Endothelial cell (in vitro differentiated cells): ENCODE measurements around the gene TLCD3B. TPM values are rescaled to one million over a fixed set of nuclear protein-coding genes. Genes with fewer than 3 reads are reported as not detected.

Experiments
- DNase-seq: peaks from one replicate; pipeline ENCODE4 v3.0.0; 2021; ENCODE audit warnings: low spot score
- H3K27ac Mint-ChIP-seq: one replicate; pipeline ENCODE4 v1.8.0; 2021; ENCODE audit warnings: mixed read lengths, inconsistent platforms; ENCODE audit not compliant: unreplicated experiment
- H3K27me3 Mint-ChIP-seq: one replicate; pipeline ENCODE4 v1.8.0; 2021; ENCODE audit warnings: mild to moderate bottlenecking, moderate library complexity, mixed read lengths, inconsistent platforms; ENCODE audit not compliant: unreplicated experiment
- H3K36me3 Mint-ChIP-seq: one replicate; pipeline ENCODE4 v1.8.0; 2021; ENCODE audit warnings: mild to moderate bottlenecking, low read depth, mixed read lengths, inconsistent platforms; ENCODE audit not compliant: unreplicated experiment
- H3K4me1 Mint-ChIP-seq: one replicate; pipeline ENCODE4 v1.8.0; 2021; ENCODE audit warnings: mild to moderate bottlenecking, mixed read lengths, inconsistent platforms; ENCODE audit not compliant: unreplicated experiment
- H3K4me3 Mint-ChIP-seq: one replicate; pipeline ENCODE4 v1.8.0; 2021; ENCODE audit warnings: mild to moderate bottlenecking, mixed read lengths, inconsistent platforms; ENCODE audit not compliant: unreplicated experiment
- H3K9me3 Mint-ChIP-seq: one replicate; pipeline ENCODE4 v1.8.0; 2021; ENCODE audit warnings: mixed read lengths, inconsistent platforms; ENCODE audit not compliant: unreplicated experiment
- total RNA-seq: library from RNA; stranded (reverse); fragmentation: NEBNext Ultra II Directional; extraction: Animal tissue kit (Norgen Biotek cat#: 25700); gene quantifications from one replicate; pipeline ENCODE4 v1.2.1, GENCODE V29; 2021; ENCODE audit not compliant: unreplicated experiment
- TF ChIP-seq, protein P1 (sequence below): fragments of 200-600 bp; sonication (generic); IDR thresholded peaks from one replicate; pipeline ENCODE4 v1.5.0; 2021; ENCODE audit warnings: antibody characterized with exemption; ENCODE audit not compliant: unreplicated experiment

Gene TLCD3B
- total RNA-seq, 1 donor from 2014 or later: 1.4 TPM

DNA sequence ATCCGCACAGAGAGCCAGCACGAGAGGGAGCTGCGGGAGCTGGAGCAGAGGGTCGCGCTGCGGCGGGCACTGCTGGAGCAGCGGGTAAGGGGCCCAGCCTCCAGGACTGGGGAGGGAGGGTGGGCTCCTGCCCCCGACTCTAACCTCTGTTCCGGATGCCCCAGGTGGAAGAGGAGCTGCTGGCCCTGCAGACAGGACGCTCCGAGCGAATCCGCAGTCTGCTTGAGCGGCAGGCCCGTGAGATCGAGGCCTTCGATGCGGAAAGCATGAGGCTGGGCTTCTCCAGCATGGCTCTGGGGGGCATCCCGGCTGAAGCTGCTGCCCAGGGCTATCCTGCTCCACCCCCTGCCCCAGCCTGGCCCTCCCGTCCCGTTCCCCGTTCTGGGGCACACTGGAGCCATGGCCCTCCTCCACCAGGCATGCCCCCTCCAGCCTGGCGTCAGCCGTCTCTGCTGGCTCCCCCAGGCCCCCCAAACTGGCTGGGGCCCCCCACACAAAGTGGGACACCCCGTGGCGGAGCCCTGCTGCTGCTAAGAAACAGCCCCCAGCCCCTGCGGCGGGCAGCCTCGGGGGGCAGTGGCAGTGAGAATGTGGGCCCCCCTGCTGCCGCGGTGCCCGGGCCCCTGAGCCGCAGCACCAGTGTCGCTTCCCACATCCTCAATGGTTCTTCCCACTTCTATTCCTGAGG lies 40.0 kb downstream of the TLCD3B start:
- H3K36me3 Mint-ChIP-seq: peaks cover 57% of the 10 kb centered on the region
- H3K27ac Mint-ChIP-seq: peak overlapping the region; percentile 14
- H3K9me3 Mint-ChIP-seq: no peaks in the 10 kb centered on the region

DNA sequence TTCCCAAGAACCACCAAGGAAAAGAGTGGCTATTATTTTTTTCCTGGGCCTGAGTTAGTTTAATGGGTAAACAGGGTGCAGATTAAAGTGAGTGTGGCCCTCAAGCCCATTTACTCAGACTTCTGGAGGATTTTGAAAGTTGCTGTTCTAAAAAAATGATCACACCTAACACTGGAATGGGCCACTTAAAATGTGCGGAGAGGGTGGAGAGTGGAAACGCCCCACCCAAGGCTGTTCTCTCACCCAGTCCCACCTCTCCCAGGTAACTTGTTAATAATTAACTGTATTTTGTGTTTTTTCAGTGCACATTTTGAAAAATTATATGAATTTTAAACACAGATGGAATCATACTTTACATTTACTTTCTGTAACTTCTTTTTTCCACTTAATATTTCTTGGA lies 41.0 kb downstream of the TLCD3B start:
- H3K36me3 Mint-ChIP-seq: peaks cover 63% of the 10 kb centered on the region
- TF ChIP-seq, protein P1, sequence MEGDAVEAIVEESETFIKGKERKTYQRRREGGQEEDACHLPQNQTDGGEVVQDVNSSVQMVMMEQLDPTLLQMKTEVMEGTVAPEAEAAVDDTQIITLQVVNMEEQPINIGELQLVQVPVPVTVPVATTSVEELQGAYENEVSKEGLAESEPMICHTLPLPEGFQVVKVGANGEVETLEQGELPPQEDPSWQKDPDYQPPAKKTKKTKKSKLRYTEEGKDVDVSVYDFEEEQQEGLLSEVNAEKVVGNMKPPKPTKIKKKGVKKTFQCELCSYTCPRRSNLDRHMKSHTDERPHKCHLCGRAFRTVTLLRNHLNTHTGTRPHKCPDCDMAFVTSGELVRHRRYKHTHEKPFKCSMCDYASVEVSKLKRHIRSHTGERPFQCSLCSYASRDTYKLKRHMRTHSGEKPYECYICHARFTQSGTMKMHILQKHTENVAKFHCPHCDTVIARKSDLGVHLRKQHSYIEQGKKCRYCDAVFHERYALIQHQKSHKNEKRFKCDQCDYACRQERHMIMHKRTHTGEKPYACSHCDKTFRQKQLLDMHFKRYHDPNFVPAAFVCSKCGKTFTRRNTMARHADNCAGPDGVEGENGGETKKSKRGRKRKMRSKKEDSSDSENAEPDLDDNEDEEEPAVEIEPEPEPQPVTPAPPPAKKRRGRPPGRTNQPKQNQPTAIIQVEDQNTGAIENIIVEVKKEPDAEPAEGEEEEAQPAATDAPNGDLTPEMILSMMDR: no peak
- H3K4me3 Mint-ChIP-seq: peak overlapping the region; percentile 59

More for the DNA sequence above, 40.0 kb downstream of the TLCD3B start:
- peaks cover 27% of the 10 kb centered on the region for H3K27me3 Mint-ChIP-seq
- H3K4me3 Mint-ChIP-seq: peak overlapping the region; percentile 22
- no peak for DNase-seq
- H3K4me1 Mint-ChIP-seq: peaks cover 51% of the 10 kb centered on the region
- TF ChIP-seq, protein P1: no peak

DNA sequence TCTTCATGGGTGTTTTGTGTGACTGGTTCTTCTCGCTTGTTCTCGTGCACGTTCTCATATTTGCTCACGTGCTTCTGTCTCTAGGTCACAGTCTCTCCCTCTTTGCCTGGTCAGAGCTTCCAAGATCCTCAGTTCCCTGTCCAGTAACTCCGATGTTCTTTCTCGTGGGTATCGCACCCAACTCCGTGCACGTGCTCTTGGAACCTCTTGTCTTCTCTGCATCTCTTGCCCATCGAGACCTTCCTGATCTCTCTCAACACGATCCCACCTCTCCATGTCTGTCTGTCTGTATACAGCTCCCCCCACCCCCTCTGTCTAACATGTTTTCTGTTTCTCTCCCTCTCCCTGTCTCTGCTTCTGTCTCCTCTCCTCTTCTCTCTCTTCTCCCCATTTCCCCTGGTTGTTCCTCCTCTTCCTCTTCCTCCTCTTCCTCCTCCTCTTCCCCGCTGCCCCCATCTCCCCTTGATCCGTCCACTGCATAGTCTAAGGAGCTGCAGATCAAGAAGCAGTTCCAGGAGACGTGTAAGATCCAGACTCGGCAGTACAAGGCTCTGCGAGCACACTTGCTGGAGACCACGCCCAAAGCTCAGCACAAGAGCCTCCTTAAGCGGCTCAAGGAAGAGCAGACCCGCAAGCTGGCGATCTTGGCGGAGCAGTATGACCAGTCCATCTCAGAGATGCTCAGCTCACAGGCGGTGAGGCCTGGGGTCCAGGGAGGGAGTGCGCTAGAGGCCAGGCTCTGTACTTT lies 41.8 kb downstream of the TLCD3B start:
- DNase-seq: no peak
- H3K36me3 Mint-ChIP-seq: peaks cover 66% of the 10 kb centered on the region
- peaks cover 30% of the 10 kb centered on the region for H3K27me3 Mint-ChIP-seq
- peak overlapping the region; percentile 59 for H3K4me3 Mint-ChIP-seq
- TF ChIP-seq, protein P1: no peak
- H3K4me1 Mint-ChIP-seq: peaks cover 51% of the 10 kb centered on the region
- H3K27ac Mint-ChIP-seq: peak overlapping the region; percentile 84
- no peaks in the 10 kb centered on the region for H3K9me3 Mint-ChIP-seq

More for the DNA sequence above, 41.0 kb downstream of the TLCD3B start:
- no peak for DNase-seq
- peaks cover 32% of the 10 kb centered on the region for H3K27me3 Mint-ChIP-seq
- no peaks in the 10 kb centered on the region for H3K9me3 Mint-ChIP-seq
- peak overlapping the region; percentile 14 for H3K27ac Mint-ChIP-seq
- peaks cover 55% of the 10 kb centered on the region for H3K4me1 Mint-ChIP-seq

DNA sequence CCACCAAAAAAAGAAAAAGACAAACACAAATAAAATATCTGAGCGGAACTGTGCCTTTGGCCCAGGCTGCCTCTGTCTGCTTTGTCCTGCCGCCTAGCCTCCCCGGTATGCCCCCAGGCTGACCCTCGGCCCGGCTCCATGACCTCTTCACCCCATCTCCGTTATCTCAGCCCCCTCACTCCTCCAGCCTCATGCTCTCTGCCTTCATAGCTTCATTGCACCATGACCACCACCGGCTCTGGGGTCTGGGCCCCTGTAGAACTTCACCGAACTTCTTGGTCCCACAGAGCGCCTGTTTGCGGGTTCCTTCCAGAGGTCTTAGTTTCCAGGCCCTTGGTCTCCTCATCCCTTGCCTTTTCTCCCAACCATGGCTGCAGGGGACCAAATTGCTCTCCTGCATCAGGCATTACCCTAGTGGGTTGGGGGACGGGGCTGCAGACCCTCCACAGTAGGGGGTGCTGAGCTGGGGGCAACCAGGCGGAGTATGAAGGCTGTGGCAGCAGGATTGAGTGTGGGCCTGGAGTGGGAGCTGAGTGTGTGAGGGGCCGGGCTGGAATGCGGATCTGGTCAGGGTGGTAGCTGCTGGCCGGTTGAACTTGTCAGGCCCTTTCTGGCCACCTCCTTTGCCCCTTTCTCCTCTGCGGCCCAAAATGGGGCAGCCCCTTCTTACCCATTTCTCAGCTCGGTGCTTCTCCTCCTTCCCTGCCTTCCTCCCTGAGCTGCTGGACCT lies 42.6 kb downstream of the TLCD3B start:
- peaks cover 66% of the 10 kb centered on the region for H3K36me3 Mint-ChIP-seq
- H3K27ac Mint-ChIP-seq: peak overlapping the region; percentile 84
- peaks cover 47% of the 10 kb centered on the region for H3K4me1 Mint-ChIP-seq
- peaks cover 29% of the 10 kb centered on the region for H3K27me3 Mint-ChIP-seq
- TF ChIP-seq, protein P1: no peak
- H3K9me3 Mint-ChIP-seq: no peaks in the 10 kb centered on the region
- no peak for DNase-seq
- peak overlapping the region; percentile 57 for H3K4me3 Mint-ChIP-seq
